NB4 (cell line): ENCODE results near the gene SELENOV.

Source experiments
- DNase-seq: peaks from one replicate; pipeline ENCODE4 v3.0.0; 2010; ENCODE audit warnings: low read depth
- H3K4me3 ChIP-seq: one replicate; pipeline ENCODE4 v1.5.1; 2011; ENCODE audit warnings: mild to moderate bottlenecking, low read depth, low read length, moderate library complexity
- MYC ChIP-seq: IDR thresholded peaks from 2 replicates; pipeline ENCODE4 v1.6.1; 2011; ENCODE audit warnings: low read depth, low read length
- POLR2A ChIP-seq: IDR thresholded peaks from 2 replicates; pipeline ENCODE4 v1.6.1; 2011; ENCODE audit warnings: mild to moderate bottlenecking; ENCODE audit not compliant: insufficient read length; ENCODE audit errors: extremely low read depth
- TF ChIP-seq, protein P1 (sequence below): IDR thresholded peaks from 2 replicates; pipeline ENCODE4 v1.6.1; 2011; ENCODE audit warnings: low read depth, low read length
- TF ChIP-seq, protein P2 (sequence below): IDR thresholded peaks from one replicate; pipeline ENCODE4 v1.5.1; 2012; ENCODE audit warnings: low read depth, low read length

The SELENOV gene

DNA sequence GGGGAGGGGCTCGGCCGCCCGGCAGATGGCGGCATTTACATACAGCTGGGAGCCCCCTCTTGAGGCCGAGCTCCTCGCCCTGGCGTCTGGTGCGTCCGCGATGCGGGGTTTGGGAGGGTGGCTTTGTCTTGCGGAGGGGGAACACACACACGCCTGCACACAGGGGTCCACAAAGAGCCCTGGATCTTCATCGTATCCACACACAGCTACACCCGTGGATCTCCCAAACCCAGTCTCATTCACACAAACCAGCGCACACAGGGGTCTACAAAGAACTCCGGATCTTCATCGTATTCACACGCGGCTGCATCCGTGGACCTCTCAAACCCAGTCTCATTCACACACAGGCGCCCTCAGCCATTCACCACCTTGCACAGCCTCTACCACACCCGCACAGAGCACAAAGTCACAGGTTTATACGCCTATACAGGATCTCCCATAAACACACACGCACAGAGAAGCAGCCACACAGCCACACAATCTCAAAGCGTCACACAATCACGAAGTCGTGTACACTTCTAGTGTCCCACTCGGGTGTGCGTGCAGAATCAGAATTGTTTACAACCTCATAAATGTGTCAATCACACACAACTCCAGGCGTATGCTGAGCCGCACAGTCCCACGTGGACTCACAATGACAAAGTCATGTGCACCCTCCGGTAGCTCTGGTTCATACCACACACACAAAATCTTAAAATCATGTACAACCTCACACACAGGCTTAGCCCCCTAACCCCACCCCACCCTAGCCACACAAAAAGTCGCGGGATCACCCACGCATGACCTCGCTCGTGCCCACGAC is 16.7 kb upstream of the SELENOV start:
- peak; percentile 64 for DNase-seq
- TF ChIP-seq POLR2A: no peak
- TF ChIP-seq, protein P1, sequence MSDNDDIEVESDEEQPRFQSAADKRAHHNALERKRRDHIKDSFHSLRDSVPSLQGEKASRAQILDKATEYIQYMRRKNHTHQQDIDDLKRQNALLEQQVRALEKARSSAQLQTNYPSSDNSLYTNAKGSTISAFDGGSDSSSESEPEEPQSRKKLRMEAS: peak; percentile 52; the same call in 1 of the 2 replicates
- 0 out of 2 replicates have a peak, but pooled peaks have one; percentile 26 for TF ChIP-seq MYC
- TF ChIP-seq, protein P2, sequence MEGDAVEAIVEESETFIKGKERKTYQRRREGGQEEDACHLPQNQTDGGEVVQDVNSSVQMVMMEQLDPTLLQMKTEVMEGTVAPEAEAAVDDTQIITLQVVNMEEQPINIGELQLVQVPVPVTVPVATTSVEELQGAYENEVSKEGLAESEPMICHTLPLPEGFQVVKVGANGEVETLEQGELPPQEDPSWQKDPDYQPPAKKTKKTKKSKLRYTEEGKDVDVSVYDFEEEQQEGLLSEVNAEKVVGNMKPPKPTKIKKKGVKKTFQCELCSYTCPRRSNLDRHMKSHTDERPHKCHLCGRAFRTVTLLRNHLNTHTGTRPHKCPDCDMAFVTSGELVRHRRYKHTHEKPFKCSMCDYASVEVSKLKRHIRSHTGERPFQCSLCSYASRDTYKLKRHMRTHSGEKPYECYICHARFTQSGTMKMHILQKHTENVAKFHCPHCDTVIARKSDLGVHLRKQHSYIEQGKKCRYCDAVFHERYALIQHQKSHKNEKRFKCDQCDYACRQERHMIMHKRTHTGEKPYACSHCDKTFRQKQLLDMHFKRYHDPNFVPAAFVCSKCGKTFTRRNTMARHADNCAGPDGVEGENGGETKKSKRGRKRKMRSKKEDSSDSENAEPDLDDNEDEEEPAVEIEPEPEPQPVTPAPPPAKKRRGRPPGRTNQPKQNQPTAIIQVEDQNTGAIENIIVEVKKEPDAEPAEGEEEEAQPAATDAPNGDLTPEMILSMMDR: peak; percentile 16
- H3K4me3 ChIP-seq: peak overlapping the region; percentile 28

DNA sequence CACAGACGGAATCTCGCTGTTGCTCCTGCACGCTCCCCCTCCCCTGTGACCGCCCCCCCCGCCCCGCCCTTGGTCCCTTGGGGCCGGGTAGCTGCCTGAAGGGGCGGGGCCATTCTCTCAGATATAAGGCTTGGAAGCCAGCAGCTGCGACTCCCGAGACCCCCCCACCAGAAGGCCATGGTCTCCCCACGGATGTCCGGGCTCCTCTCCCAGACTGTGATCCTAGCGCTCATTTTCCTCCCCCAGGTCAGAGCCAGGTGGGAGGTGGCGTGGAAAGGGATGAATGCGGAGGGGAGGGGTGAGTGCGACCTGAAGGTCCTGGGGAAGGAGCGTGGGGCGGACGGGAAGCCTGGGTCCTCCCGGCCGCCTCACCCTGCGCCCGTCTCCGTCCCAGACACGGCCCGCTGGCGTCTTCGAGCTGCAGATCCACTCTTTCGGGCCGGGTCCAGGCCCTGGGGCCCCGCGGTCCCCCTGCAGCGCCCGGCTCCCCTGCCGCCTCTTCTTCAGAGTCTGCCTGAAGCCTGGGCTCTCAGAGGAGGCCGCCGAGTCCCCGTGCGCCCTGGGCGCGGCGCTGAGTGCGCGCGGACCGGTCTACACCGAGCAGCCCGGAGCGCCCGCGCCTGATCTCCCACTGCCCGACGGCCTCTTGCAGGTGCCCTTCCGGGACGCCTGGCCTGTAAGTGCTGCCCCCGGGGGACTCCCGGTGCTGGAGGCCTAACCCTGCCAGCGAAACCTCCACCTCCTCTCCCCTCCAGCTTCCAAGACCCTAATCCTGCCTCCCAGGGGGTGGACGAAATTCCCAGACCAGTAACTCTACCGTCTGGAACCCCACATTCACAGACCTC is 15.9 kb upstream of the SELENOV start, which contains the start of gene DLL3:
TSS of gene DLL3 (plus strand) at position 150 of the 845 bp plus-strand sequence. CDS start at position 178, 28 bp downstream.
- peak within 1 kb of the TSS; percentile 28 for H3K4me3 ChIP-seq
- TF ChIP-seq MYC: no peak
- TF ChIP-seq, protein P2: no peak
- TF ChIP-seq, protein P1: no peak
- TF ChIP-seq POLR2A: no peak
- peak; percentile 13 for DNase-seq

DNA sequence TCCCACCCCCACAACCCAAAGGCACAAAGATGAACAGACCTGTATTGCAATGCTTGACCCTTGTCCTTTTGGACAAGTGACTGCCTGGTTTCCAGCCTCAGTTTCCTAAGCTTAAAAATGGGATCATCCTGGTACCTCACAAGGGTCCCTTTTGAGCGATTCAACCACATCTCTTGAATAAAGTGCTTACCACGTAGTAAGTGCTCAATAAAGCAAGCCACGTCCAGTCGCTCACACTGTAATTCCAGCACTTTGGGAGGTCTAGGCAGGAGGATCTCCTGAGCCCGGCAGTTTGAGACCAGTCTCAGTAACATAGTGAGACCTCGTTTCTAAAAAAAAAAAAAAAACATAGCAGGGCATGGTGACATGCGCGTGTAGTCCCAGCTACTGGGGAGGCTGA is 15.0 kb upstream of the SELENOV start:
- no peak overlapping the region for H3K4me3 ChIP-seq
- TF ChIP-seq, protein P2: no peak
- TF ChIP-seq MYC (no peak), POLR2A (no peak)
- TF ChIP-seq, protein P1: no peak
- no peak for DNase-seq

DNA sequence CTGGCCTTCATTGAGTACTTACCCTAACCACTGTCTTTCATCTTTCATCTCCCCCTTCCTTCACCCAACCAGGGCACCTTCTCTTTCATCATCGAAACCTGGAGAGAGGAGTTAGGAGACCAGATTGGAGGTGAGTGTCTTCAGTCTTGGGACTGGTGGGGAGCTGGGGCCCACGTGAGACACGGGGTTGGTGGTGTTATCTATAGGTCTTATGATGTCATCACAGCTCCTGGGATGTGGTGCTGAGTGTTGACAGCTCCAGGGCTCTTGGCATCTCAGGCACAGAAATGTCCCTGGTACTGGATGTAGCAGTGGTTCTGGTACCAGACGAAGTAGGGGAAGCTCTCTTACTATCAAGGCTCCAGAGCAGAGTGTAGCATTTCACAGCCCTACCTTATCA is 14.4 kb upstream of the SELENOV start:
- no peak overlapping the region for H3K4me3 ChIP-seq
- no peak for DNase-seq
- no peak for TF ChIP-seq MYC
- no peak for TF ChIP-seq POLR2A
- TF ChIP-seq, protein P1: no peak
- TF ChIP-seq, protein P2: no peak

DNA sequence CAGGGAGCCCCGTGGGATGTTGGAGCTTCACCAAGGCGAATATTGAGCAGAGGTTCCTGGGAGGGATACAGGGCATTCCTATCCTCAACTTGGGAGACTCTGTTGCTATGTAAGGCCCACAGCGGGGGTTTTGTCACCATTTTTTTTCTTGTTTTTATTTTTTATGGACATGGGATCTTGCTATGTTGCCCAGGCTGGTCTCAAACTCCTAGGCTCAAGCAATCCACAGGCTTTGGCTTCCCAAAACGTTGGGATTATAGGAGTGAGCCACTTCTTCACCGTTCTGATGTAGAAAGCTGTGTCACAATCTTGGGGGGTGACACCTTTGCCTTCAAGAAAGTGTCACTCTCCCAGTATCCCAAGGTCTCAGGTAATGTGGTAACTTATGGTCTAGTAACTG is 13.6 kb upstream of the SELENOV start:
- DNase-seq: no peak
- no peak overlapping the region for H3K4me3 ChIP-seq
- TF ChIP-seq, protein P2: no peak
